ENCODE results near the gene ESX1.
"Not testable (repeated sequence)": the region's sequence is repeated elsewhere in the genome, so short reads cannot be mapped to it uniquely, and the experiment has no call there.

ESX1 gene

DNA sequence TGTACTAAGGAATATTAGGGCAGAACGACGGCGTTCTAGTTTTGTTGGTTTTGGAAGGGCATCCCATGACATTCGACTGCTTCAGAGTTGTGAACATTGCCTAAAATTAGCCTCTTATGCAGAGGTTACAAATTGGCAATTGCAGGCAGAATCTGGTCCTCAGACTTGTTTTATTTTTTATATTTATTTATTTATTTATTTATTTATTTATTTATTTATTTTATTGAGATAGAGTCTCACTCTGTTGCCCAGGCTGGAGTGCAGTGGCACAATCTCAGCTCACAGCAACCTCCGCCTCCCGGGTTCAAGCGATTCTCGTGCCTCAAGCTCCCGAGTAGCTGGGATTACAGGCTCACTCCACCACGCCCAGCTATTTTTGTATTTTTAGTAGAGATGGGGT, 24.7 kb downstream of the ESX1 start:
- not testable (repeated sequence) for H3K9ac ChIP-seq (ENCODE audit: low read depth, low read length); H3K4me1 ChIP-seq (ENCODE audit: insufficient read depth, low read length); H3K9me3 ChIP-seq (ENCODE audit: control insufficient read depth, insufficient read depth, low read length); H3K36me3 ChIP-seq (ENCODE audit: insufficient read depth, low read length)

GRCh38 chrX:104211187-104211586, 43.5 kb downstream of the ESX1 start:
- Histone ChIP-seq H3K9me3 (ENCODE audit: control insufficient read depth, insufficient read depth, low read length) (no peaks in the 10 kb centered on the region), H3K4me1 (ENCODE audit: insufficient read depth, low read length) (no peaks in the 10 kb centered on the region), H3K36me3 (ENCODE audit: insufficient read depth, low read length) (no peaks in the 10 kb centered on the region), H3K9ac (ENCODE audit: low read depth, low read length) (no peak overlapping the region)

DNA sequence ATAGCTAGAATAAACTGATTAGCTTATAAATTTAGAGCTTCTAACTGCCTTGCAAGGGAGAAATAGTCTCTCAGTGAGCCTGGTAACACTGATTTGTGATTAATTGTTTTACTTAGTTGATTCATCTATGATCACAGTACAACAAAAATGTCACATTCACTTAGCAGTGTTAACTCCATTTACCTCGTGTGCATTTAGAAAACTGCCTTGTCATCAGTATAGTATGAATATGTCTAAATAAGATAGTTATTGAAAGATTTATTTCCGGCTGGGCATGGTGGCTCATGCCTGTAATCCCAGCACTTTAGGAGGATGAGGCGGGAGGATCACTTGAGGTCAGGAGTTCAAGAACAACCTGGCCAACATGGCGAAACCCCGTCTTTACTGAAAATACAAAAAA, 49.2 kb downstream of the ESX1 start:
- H3K36me3 ChIP-seq (ENCODE audit: insufficient read depth, low read length), result peaks cover 3% of the 10 kb centered on the region; the same call in 1 of the 2 replicates
- no peaks in the 10 kb centered on the region for H3K4me1 ChIP-seq (ENCODE audit: insufficient read depth, low read length)
- H3K9ac ChIP-seq (ENCODE audit: low read depth, low read length), result no peak overlapping the region
- no peaks in the 10 kb centered on the region for H3K9me3 ChIP-seq (ENCODE audit: control insufficient read depth, insufficient read depth, low read length)

All from ES-I3 (cell line).